ENCODE results near the gene LHFPL3. TPM values are rescaled to one million over a fixed set of nuclear protein-coding genes. Genes with fewer than 3 reads are reported as not detected.
A peak's percentile ranks its signal among the peaks of the same experiment; 100 is the strongest.

Gene LHFPL3
- total RNA-seq, 4 donors from 2014 or later: not detected

DNA sequence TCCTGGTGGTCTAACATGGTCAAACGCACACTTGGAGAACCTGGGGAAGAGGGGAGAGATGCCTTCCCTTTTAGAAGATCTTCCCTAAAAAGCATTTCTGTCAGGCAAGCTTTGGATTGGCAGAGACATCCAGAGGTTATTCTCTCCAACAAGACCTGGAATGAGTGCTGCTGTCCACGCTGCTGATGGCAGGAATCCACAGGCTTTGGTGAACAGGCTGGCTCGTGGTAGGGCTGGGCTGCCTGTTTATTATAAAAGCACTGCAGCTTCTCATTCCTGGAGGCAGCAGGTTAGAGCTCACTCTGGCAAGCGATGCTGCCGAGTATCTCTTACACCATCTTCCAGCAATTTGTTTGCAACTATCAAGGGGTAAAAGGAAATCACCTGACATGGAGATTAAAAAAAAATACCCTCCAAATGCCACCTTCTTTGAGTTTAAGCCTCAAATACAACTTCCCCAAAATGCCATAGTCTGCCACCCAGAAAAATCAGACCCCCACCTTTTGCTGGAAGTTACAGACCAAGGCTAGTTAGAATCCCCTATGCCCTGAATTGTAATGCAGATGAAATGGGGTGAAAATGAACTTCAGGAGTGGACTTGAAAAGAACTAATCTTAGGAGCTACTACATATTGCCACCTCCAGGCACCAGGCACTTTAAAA lies 533.5 kb downstream of the LHFPL3 start:
- TF ChIP-seq CTCF (IDR thresholded peaks at IDR 0.05) (no peak), POLR2A (IDR thresholded peaks at IDR 0.05) (no peak)
- intact Hi-C loops (cut with DNase I): no loop called here
- Histone ChIP-seq H3K27ac (no peak overlapping the region), H3K36me3 (no peaks in the 10 kb centered on the region), H3K4me1 (no peaks in the 10 kb centered on the region), H3K9me3 (no peaks in the 10 kb centered on the region), H3K27me3 (peaks cover 0 to 38% (median 0%) of the 10 kb centered on the region in 4 donors), H3K4me3 (no peak overlapping the region)
- 38 to 59% methylated on average over 4 to 5 of the region's 5 CpGs for WGBS, 2 donors
- DNase-seq: no peak

- TF ChIP-seq POLR2A (IDR thresholded peaks at IDR 0.05) (no peak), CTCF (IDR thresholded peaks at IDR 0.05) (peak in 1 of 6 experiments; percentile 5)
- DNase-seq: no peak
Observed at GRCh38 chr7:104862719-104863118, 534.3 kb downstream of the LHFPL3 start.

GRCh38 chr7:104873401-104873800 lies 545.0 kb downstream of the LHFPL3 start:
- Histone ChIP-seq H3K36me3 (no peaks in the 10 kb centered on the region), H3K27me3 (no peaks in the 10 kb centered on the region), H3K27ac (no peak overlapping the region), H3K9me3 (no peaks in the 10 kb centered on the region), H3K4me1 (no peaks in the 10 kb centered on the region), H3K4me3 (no peak overlapping the region)
- 77 to 80% methylated on average over 10 of the region's 10 CpGs for WGBS, 2 donors
- intact Hi-C loops (cut with DNase I): no loop called here
- TF ChIP-seq POLR2A (IDR thresholded peaks at IDR 0.05) (no peak), CTCF (IDR thresholded peaks at IDR 0.05) (no peak)
- DNase-seq: no peak

More at GRCh38 chr7:104862719-104863118, 534.3 kb downstream of the LHFPL3 start:
- H3K27me3 ChIP-seq: peaks cover 0 to 38% (median 0%) of the 10 kb centered on the region in 4 donors
- intact Hi-C loops (cut with DNase I): no loop called here
- no peak overlapping the region for H3K4me3 ChIP-seq
- no peaks in the 10 kb centered on the region for H3K4me1 ChIP-seq
- 61% methylated on average over 6 to 7 of the region's 7 CpGs for WGBS, 2 donors
- H3K36me3 ChIP-seq: no peaks in the 10 kb centered on the region
- H3K27ac ChIP-seq: no peak overlapping the region
- no peaks in the 10 kb centered on the region for H3K9me3 ChIP-seq

GRCh38 chr7:104878577-104878976 lies 550.2 kb downstream of the LHFPL3 start:
- Histone ChIP-seq H3K4me3 (no peak overlapping the region), H3K9me3 (no peaks in the 10 kb centered on the region), H3K4me1 (peaks cover 0 to 6% (median 4%) of the 10 kb centered on the region in 3 donors), H3K27ac (no peak overlapping the region), H3K27me3 (no peaks in the 10 kb centered on the region), H3K36me3 (no peaks in the 10 kb centered on the region)
- intact Hi-C loops (cut with DNase I): no loop called here
- 55 to 76% methylated on average over 3 of the region's 3 CpGs for WGBS, 2 donors
- no peak for DNase-seq
- TF ChIP-seq POLR2A (IDR thresholded peaks at IDR 0.05) (no peak), CTCF (IDR thresholded peaks at IDR 0.05) (no peak)

GRCh38 chr7:104883248-104883717 lies 554.9 kb downstream of the LHFPL3 start:
- 11 to 26% methylated on average over 6 of the region's 6 CpGs for WGBS, 2 donors
- no peaks in the 10 kb centered on the region for H3K36me3 ChIP-seq

More at GRCh38 chr7:104883248-104883717, 554.9 kb downstream of the LHFPL3 start:
- no peaks in the 10 kb centered on the region for H3K27me3 ChIP-seq
- TF ChIP-seq POLR2A (IDR thresholded peaks at IDR 0.05) (no peak), CTCF (IDR thresholded peaks at IDR 0.05) (no peak)
- peaks cover 4 to 11% (median 10%) of the 10 kb centered on the region in 3 donors for H3K4me1 ChIP-seq
- H3K4me3 ChIP-seq: no peak overlapping the region
- peak overlapping the region in 1 of 4 donors; percentile 4 for H3K27ac ChIP-seq
- intact Hi-C loops (cut with DNase I): no loop called here
- DNase-seq: no peak
- no peaks in the 10 kb centered on the region for H3K9me3 ChIP-seq

All from esophagus squamous epithelium (tissue), 5 donors.